Right kidney (tissue), 1 donor: ENCODE measurements around the gene WWOX.
A peak's percentile ranks its signal among the peaks of the same experiment; 100 is the strongest.

Experiments used
- DNase-seq: peaks from one replicate; pipeline ENCODE4 v3.0.0-alpha.2; 2016

The WWOX gene

DNA sequence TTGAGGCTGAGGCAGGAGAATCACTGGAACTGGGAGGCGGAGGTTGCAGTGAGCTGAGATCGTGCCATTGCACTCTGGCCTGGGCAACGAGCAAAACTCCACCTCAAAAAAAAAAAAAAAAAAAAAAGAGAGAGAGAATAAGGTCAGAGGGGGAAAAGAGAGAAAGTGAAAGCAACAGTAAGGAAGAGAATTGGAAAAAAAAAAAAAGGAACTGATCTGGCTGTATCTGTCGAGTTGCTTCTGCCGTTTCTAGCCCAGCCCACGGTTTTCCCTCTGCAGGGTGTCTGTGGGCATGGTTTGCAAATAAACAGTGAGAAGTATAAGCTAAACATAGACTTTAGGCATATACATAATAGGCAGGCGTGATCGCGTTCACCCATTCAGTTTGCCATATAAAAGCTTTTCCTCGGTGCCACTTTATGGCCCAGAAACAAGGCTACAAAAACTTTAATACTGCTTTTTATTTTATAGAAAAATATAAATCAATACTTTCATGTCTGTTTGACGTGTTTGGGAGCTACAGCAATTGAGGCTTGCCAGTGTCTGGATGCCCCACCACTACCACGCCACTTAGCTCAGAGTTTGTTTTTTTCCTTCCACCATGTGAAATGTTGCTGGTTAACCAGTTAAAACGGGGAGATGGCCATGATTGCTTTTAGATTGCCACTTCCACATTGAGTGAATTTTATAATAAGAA is 1064.4 kb downstream of the WWOX start:
- DNase-seq, result no peak

DNA sequence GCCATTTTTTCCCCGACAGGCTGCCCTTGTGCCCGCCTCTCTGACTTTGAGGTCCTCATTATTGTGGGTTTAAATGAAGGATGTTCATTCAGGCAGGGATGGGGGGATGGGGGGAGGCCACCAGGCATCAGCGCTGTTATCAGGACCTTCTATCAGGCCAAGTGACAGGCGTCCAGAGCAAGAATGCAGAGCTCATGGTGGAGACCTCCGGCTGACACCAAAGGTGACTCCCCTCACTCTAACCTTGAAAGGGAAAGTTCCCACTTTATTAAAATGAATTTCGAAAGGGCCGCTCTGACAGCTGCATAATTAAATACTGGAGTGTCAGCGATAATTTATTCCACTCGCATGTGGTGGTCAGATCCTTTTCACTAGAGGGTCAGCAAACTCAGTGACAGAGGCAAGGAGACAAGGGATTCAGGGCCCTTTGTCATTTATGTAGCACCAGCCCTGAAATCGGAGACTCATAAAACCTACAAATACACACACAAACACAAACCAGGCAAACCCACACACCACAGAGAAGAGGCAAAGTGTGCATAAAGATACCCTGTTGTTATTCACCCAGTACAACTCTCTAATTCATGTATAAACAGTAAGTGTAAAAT is 1065.0 kb downstream of the WWOX start:
- DNase-seq, result peak; percentile 39

DNA sequence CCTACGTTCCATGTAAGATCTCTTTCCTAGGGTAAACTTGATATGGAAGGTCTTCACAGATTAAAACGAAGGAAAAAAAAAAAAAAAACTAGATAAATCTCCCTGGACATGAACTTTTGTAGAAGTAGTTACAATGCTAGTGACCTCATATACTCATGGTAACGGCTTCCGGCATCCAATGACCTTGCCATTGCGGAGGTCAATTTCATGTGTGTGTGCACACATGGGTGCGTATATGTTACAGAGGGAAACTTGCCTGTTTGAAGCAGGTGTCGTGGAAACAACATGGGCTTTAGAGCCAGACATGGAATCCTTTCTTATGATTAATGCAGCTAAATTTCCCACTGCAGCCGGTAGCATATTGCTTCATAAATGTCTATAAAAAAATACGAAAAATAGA is 1065.6 kb downstream of the WWOX start:
- no peak for DNase-seq

DNA sequence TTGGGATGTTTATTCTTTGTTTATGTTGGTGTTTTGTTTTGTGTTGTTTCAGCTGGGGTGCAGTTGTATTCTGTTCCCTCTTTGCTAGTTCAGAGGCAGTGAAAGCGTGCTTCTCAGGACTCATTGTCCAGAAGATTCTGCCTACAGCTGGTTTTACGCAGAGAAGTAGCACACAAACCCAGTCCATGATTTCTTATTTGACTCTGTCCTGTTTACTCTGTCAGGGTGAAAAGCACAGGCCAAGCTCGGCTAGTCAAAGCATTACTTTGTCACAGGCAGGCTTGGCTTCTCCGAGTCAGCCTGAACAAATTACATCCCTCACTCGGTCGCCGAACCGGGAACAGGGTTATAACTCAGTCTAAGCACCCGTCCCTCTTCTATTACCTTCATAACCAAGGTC is 1066.1 kb downstream of the WWOX start:
- DNase-seq, result peak; percentile 47

DNA sequence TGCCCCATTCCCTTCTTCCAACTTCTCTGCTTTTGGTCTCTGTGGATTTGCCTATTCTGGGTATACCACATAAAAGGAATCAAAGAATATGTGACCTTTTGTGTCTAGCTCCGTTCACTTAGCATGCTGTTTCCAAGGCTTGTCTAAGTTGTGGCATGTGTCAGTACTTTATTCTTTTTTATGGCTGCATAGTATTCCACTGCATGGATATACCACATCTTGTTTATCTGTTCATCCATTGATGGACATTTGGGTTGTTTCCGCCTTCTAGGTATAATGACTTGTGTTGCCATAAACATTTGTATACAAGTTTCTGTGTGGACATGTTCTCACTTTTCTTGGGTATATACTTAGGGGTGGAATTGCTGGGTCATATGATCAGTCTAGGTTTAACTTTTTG is 1068.4 kb downstream of the WWOX start:
- no peak for DNase-seq

DNA sequence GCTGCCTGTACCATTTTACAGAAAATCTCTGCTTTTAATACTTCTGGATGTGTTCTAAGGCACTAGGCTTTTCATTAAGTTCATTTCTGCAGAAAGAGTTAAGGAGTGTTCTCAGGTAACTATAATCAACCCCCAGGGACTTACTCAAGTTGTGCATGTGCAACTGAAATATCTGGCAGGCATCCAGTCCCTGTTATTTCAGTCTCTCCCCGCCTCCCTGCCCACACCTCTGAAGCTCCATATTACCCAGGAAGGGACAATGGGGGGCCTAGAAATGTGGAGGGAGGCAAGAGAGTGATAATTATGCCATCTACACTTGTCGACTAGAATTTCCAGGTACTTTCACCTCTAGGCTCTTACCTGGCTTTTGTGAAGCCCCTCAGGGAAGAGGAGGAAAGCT is 1068.9 kb downstream of the WWOX start:
- DNase-seq, result no peak

DNA sequence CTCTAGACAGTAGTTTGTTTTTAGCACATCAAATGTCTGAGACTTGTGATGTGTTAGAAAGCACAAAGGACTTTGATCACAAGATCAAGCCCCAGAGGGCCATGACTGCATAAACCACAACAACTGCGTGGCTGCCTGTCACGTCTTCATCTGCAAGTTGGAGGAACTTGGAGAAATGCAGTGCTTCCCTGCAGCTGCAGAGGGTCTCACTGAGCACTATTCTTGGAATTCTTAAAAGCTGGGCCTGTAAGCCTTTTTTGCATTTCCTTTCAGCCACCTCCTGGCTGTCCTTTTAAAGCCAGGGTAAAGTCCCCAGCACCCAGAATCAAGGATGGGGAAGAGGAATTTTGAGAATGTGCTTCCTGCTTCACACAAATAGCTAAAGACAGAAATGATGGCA is 1069.8 kb downstream of the WWOX start:
- DNase-seq, result no peak

DNA sequence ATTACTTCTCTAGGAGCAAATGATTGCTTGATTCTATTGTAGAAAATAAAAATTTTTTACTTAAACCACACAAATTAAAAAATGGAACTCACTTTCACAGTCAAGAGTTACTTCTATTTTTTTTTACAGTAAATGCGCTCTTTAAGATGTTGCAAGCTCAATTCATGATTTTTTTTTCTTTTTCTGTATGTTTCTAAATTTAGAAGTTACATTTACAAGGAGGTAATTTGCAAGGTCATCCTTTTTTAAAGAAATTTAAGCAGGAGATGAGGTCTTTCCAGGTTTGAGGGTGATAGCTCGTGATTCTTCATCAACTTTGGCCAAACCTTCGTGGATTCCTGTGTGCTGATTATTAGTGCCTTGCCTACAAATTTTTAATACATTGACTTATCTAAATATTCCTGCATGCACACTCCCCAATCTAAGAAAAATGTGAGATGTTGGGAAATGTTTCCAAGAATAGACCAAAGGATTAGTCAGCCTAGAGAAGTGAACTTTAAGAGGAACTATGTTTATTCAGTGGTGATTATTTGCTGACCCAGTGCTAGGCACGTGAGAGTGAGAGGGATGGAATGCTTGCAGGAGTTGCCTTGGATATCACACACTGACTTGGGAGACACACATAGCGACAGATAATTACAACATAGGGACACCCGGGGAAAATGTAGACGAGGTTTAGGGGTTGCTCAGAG is 1071.2 kb downstream of the WWOX start:
- DNase-seq, result no peak

DNA sequence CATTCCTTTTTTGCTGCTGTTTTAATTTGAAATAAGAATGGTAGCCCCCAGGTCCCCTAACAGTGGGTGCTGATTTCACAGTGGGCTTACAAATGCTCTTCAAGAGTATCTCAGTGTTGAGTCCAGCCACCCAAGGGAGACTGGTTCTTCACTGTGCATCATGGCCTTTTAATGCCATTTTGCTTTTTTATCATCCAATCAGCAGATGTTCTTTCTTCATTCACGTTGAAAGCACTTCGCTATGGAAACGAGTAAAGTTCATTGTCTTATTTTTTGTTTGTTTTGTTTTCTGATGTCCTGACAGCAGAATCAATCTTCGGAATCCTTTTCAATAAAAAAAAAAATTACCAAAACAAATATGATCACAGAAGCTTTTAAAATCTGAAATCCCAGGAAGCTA is 1072.0 kb downstream of the WWOX start:
- no peak for DNase-seq

DNA sequence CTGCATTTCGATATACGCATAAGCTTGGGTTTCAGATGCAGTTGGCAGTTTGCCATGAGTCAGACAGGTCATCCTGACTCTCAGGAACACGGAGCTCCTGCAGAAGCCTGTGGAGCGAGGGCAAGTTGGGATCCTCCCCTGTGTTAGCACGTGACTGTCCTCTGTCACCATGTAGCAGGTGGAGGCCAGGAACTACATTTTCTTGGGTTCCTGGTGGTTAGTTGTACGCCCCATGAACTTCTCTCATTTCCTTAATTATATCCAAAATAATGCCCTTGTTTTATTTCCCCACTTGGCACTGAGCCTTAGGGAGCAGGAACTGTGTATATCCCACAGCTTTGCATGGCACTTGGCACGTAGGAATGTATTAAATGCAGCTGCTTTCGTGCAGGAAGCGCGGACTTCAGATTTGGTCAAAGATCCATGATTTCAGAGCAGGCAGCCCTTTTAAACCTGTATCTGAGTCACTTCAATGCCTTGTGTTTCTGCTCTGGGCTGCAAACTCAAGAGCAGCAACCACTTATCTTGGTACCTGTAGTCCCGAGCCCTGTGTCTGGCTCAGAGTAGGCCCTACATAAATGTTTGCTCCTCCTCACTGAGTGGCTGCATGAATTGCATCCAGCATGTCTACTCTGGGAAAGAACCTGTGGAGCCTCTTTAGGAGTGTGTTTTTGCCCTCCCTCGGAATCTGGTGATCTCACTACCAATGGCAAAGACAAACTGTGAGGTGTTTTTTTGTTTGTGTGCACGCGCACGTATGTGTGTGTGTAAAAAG is 1072.7 kb downstream of the WWOX start:
- peak; percentile 42 for DNase-seq

DNA sequence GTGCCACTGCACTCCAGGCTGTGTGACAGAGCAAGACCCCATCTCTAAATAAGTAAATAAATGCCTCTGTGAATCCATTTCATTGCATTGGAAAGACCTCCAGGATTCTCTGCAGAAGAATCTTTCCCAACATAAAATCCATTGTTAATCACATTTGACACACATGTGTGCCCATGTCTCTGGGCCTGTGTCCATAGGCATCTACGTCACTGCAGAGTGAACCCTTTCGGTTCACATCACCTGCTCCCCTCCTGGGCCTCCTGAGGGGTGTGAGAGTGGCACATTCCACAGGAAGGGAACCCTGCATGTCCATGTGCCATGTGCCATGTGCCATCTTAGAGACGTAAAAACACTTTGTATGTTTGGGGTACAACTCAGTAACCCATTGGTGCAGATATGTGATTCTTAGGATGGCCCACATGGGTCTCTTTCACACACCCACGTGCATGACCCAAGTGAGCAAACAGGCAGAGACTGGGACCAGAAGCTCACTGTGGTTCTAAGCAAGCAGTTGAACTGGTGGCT is 1073.6 kb downstream of the WWOX start:
- no peak for DNase-seq

DNA sequence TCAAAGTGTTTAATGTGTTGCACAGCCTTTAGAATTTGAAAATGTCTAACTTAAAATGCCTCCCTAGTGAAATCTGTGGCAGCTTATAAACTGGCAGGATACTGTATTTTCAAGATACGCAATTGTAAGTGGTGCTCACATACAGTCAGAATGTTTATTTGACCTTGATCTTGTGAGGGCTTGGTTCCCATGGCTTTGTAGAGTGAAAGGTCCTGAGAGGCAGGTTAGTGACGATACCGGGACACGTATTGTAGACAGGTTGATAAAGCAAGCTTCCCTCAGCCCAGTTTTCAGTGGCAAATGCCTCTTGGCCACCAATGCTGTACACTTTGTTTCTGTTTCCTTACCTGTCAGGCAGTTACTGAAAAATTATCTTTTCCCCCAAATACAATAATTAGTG is 1074.5 kb downstream of the WWOX start:
- DNase-seq, result no peak

DNA sequence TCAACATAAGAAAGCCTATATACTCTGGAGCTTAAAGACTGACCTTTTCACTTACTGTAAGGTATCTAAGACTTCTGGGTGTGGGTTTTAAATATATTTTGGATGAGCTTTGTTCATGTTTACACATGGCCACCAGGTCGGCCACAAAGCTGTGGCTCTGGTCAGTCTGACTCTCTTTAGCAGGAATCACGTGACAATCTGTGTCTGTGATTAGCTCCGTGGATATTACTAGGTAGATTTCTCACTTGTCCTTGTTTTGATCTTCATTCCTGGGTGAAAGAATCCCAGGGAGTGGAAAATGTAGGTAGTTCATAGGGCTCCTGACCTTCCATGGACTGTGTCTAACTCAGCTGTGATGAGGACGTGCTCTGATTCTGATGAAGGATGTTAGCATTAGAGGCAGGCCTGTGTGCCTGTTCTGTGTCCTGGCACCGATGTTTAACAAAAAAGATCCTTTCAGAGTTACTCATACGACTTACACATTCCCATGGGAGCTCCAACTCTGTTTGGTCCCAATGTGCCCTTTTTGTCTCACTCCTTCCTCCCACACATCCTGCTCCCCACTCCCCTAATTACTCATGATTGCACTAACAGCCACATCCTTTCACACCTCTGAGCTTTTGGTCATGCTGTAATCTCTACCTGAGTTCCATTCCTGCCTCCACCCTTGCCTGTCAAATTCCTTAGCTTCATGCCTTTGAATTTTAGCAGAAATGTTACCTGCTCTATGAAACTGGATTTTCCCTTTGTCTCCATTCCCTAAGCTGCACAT is 1076.0 kb downstream of the WWOX start:
- no peak for DNase-seq

DNA sequence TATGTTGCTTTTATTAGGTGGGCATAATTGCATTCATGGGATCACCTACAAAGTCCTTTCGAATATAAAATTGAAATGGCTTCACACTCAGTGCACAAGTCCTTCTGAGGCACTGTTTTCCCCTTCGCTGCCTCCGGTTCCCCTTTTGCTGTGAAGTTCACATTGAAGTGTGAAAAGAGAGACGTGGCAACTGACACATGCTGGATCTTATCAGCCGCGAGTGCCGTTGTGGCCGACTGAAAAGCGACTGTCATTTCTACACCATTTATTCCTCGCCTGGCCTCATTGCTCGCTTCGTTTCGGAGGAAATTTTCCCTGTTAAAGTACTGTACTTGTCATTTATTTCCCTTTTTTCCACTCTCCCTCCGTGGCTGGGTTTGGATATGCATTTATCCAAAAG is 1077.6 kb downstream of the WWOX start:
- DNase-seq, result no peak

DNA sequence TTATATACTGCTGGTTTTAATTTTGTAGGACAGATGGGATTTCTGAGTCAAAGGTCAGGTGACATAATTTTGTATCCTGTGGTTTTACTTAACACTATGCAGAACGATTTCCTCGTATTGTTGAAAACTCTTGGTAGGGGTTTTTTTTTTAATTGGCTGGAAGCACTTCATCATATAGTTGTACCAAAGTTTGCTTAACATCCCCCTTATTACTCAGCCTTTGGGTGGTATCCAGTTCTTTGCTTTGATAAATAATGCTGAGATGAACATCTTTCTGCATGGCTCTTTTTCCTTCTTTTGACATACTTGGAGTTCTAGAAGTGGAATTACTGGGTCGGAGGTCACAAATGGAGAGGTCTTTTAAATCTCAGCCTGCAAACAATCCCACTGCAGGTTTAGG is 1082.0 kb downstream of the WWOX start:
- DNase-seq, result no peak

DNA sequence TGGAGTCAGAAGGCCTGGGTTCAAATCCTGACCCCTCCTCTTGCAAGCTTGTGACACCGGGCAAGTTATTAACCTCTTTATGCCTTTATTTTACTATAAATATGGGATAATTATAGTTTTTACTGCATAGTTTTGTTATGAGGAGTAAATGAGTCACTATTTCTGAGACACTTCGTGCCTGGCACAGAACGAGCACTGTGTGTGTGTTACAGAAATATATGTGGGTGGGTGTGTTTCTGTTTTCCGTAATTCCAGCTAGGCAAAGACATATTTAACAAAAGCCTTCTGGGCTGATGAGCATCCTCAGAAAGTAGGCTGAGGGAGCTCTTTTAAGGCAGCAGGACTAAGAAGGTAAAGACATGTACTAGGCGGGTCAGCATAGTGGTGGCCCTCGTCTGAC is 1083.2 kb downstream of the WWOX start:
- DNase-seq, result no peak

DNA sequence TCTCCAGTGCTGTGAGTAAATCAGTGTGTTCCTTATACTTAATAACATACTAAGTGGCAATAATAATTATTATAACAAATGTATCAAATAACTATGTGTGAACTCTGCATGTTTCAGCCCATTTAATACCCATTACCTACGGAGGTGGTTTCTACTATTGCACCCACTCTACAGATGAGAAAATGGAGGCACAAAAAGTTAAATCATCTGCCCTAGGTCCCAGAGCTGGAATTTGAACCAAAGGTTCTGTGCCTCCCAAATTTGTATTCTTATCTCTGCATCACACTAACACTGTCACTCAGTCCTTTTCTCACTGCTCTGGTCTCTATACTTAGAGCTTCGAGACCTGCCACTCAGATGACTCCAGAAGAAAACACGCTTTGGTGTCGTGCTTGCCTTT is 1084.1 kb downstream of the WWOX start:
- DNase-seq, result no peak

DNA sequence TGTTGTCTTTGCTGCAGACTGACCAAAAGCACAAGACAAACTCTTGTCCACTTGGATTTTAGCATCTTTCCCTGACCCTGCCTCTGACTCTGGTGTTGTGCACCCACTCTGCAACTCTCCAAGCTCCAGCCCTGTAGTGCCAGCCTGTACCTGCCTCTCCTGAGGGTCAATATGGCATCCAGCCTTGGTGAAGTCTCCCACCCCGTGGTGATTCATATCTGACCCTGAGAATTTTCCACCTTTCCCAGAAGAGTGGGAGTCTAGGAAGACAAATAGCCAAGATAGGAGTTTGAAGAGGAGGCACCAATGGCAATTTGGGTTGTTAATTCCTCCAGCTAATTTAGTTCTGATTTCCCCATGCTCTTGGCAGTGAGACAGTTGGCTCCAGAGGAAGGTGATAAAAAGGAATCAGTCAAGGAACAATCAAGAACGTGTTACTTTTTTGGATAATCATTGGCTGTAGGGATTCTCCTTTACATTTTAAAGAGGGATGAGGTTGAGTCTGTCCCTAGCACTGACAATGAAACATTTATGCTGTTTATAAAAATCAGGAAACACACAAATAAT is 1085.1 kb downstream of the WWOX start:
- no peak for DNase-seq

DNA sequence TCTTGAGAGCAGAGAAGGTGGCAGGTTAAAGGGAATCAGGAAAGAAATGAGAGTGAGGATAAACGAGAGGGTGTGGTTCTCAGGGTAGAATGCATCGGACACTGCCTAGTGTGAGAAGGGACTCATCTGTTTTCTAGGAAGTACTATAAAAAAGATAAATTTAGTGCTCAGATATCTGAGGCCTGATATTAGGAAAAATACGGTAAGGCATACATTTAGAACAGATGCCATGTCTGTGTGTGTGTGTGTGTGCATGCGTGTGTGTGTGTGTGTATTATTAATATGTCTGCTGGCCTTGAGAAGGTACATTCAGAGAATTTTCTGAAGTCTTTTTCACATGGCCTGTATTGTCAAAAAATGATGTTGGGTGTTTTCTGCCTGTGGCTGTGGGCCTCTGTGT is 1086.3 kb downstream of the WWOX start:
- no peak for DNase-seq

DNA sequence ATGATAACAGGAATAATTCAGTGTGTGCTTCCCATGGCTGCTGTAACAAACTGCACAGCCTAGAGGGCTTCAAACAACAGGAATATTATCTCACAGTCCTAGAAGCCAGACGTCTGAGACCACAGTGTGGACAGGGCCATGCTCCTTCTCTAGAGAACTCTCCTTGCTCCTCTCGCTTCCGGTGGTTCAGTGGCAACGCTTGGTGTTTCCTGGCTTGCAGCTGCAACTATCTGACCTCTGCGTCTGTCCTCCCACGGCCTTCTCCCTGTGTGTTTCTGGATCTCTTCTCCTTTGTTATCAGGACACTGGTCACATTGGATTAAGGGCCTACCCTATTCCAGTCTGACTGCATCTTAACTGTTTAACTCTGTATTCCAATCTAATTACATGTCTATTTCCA is 1086.7 kb downstream of the WWOX start:
- no peak for DNase-seq

DNA sequence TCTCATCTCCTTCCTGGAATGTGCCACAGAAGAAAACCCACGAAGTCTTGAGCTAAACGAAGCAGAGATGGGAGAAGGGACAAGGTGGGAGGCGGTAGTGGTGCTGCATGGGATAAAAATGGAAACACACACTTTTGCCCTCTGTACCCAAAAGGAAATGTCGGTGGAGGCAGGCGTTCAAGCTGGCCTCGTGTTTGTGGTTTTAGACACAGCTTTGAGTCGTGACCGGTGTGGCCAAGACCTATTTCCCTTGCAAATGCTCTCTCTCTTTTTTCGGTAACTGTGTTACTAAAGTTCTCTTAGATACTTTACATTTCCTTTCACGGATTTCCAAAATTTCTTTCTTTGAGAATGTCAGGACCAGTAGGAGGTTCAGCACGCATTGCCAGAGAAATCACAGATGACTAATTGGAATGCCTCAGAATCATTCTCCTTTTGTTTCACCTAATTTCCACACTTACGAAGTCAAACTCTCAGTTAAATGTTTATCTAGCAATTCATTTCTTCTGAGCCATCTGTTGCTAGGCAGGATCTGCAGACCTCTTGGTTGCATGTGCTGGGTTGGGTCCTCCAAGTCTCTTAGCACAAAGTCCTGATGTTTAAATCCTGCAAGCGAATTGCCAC is 1088.8 kb downstream of the WWOX start:
- no peak for DNase-seq
